Large intestine (tissue), 1 donor: Measurements from ENCODE around the gene TNFRSF6B. TPM values are rescaled to one million over a fixed set of nuclear protein-coding genes. Genes with fewer than 3 reads are reported as not detected.

Source experiments
- polyA plus RNA-seq: library from polyadenylated mRNA; unstranded; fragments of 120-200 nt; gene quantifications from one replicate; pipeline ENCODE4 v1.2.1, GENCODE V29; 2013

TNFRSF6B gene
- polyA plus RNA-seq, 1 donor = 1.9 TPM

Other genes with a start within 250 kb of the TNFRSF6B start
- 5.2 TPM for gene KCNQ2, start 224.0 kb upstream of the TNFRSF6B start, polyA plus RNA-seq
- gene EEF1A2, start 197.6 kb upstream of the TNFRSF6B start, polyA plus RNA-seq = 29.7 TPM
- 234 TPM for gene PPDPF, start 175.9 kb upstream of the TNFRSF6B start, polyA plus RNA-seq
- gene PTK6, start 159.3 kb upstream of the TNFRSF6B start, polyA plus RNA-seq = 0.31 TPM
- 0.16 TPM for gene SRMS, start 148.9 kb upstream of the TNFRSF6B start, polyA plus RNA-seq
- gene FNDC11, start 142.5 kb upstream of the TNFRSF6B start, polyA plus RNA-seq = 0.34 TPM
- gene HELZ2, start 122.4 kb upstream of the TNFRSF6B start, polyA plus RNA-seq = 13.0 TPM
- gene GMEB2, start 69.6 kb upstream of the TNFRSF6B start, polyA plus RNA-seq = 10.5 TPM
- 23.1 TPM for gene STMN3, start 43.2 kb upstream of the TNFRSF6B start, polyA plus RNA-seq
- 12.2 TPM for gene RTEL1, start 38.3 kb upstream of the TNFRSF6B start, polyA plus RNA-seq
- 22.2 TPM for gene ARFRP1, start 11.3 kb downstream of the TNFRSF6B start, polyA plus RNA-seq
- 20.1 TPM for gene ZGPAT, start 11.4 kb downstream of the TNFRSF6B start, polyA plus RNA-seq
- gene LIME1, start 40.0 kb downstream of the TNFRSF6B start, polyA plus RNA-seq = 7.5 TPM
- gene SLC2A4RG, start 43.1 kb downstream of the TNFRSF6B start, polyA plus RNA-seq = 61.5 TPM
- gene ZBTB46, start 134.6 kb downstream of the TNFRSF6B start, polyA plus RNA-seq = 4.1 TPM
- not detected for gene ABHD16B, start 164.8 kb downstream of the TNFRSF6B start, polyA plus RNA-seq
- 63.6 TPM for gene TPD52L2, start 168.6 kb downstream of the TNFRSF6B start, polyA plus RNA-seq
- gene DNAJC5, start 198.5 kb downstream of the TNFRSF6B start, polyA plus RNA-seq = 21.9 TPM